ENCODE results near the gene CLIC6. TPM values are rescaled to one million over a fixed set of nuclear protein-coding genes. Genes with fewer than 3 reads are reported as not detected.

The CLIC6 gene
- 1 to 10 TPM; 3.4 to 7.0 TPM for total RNA-seq

DNA sequence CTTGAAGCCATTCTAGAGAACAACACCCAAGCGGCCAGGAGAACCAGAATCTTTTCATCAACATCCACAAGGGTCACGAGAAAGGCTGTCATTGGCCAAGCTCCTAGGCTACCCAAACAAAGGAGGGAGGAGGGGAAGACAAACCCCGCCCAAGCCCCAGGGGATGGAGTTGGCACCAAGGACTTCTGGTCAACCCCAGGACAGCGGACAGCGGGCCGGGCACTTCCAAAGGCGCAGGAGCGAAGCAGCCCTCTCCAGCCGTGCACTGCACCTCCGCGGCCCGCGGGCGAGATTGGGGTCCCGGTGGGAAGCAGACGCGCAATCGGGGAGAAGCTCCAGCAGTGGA lies at the start of gene CLIC6:
Gene CLIC6 (plus strand): TSS at position 192 of the 346 bp plus-strand sequence. CDS start 395 bp downstream, outside the sequence.
- intact Hi-C loops (cut with DNase I), result no loop called here
- TF ChIP-seq POLR2A (IDR thresholded peaks at IDR 0.05) (no peak), POLR2AphosphoS5 (IDR thresholded peaks at IDR 0.05) (no peak)
- TF ChIP-seq, protein P1, sequence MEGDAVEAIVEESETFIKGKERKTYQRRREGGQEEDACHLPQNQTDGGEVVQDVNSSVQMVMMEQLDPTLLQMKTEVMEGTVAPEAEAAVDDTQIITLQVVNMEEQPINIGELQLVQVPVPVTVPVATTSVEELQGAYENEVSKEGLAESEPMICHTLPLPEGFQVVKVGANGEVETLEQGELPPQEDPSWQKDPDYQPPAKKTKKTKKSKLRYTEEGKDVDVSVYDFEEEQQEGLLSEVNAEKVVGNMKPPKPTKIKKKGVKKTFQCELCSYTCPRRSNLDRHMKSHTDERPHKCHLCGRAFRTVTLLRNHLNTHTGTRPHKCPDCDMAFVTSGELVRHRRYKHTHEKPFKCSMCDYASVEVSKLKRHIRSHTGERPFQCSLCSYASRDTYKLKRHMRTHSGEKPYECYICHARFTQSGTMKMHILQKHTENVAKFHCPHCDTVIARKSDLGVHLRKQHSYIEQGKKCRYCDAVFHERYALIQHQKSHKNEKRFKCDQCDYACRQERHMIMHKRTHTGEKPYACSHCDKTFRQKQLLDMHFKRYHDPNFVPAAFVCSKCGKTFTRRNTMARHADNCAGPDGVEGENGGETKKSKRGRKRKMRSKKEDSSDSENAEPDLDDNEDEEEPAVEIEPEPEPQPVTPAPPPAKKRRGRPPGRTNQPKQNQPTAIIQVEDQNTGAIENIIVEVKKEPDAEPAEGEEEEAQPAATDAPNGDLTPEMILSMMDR (IDR thresholded peaks at IDR 0.05), result no peak
- H3K27ac ChIP-seq, result peak within 1 kb of the TSS; percentile 65 to 67

DNA sequence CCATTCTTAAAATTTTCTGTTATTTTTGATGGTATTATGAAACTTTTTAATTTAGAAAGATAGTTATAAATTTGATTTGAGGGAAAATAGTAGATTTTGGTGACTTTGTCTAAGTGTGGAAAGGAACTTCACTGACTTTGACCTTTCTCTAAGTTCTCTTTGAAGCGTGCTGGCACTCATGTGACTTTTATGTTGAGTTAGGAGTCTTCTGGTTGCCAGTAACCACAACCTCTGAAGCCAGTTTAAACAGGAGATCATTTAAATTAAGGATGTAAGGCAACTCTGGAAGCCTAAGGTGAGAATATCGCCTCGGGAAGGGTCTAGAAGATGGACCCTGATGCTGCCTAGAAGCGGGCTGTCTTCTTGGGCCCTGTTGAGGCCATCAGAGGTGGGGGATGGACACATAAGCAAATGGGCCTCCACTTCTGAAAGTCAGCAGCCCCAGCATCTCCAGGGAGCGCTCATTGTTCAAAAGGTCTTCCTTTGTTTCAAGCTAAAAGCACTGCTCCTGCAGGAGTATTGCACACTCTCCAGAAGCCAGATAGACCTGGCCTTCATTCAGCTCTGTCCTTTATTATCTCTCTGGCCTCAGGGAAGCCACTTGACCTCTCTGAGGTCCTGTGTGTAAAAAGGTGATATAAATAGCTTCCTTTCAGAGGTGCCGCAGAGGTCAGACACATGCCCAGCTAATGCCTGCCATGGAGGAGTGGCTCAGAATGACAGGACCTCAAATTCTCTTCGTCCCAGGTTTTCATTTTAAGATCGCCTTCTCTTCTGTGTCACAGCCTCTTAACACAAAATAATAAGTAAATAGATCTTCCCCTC lies 48.7 kb upstream of the CLIC6 start:
- TF ChIP-seq POLR2A (IDR thresholded peaks at IDR 0.05), result no peak
- H3K36me3 ChIP-seq, result no peaks in the 10 kb centered on the region
- no peaks in the 10 kb centered on the region for H3K9me3 ChIP-seq
- H3K27ac ChIP-seq, result no peak overlapping the region
- intact Hi-C loops (cut with DNase I), result loop anchor here (10.0 kb wide), 1 partner anchor 705 kb away; the partner anchor contains the start of gene ATP5PO
- WGBS, result 74% methylated on average over 8 of the region's 8 CpGs
- H3K27me3 ChIP-seq (replicated peaks; ENCODE audit: insufficient read depth), result no peaks in the 10 kb centered on the region
- H3K4me3 ChIP-seq, result no peak overlapping the region
- no peaks in the 10 kb centered on the region for H3K4me1 ChIP-seq (replicated peaks)
- DNase-seq (ENCODE audit: low spot score), result no peak

More for the DNA sequence above, at the start of gene CLIC6:
- Histone ChIP-seq H3K4me3 (peak within 1 kb of the TSS; percentile 34 to 46), H3K4me1 (replicated peaks) (no peaks in the 10 kb centered on the region), H3K27me3 (replicated peaks; ENCODE audit: insufficient read depth) (no peaks in the 10 kb centered on the region), H3K9me3 (no peaks in the 10 kb centered on the region), H3K36me3 (no peaks in the 10 kb centered on the region)
- WGBS, result 56% methylated on average over 18 of the region's 18 CpGs
- no peak for DNase-seq (ENCODE audit: low spot score)

- Histone ChIP-seq H3K27ac (no peak overlapping the region), H3K36me3 (no peaks in the 10 kb centered on the region), H3K27me3 (replicated peaks; ENCODE audit: insufficient read depth) (no peaks in the 10 kb centered on the region), H3K4me3 (no peak overlapping the region), H3K9me3 (no peaks in the 10 kb centered on the region), H3K4me1 (replicated peaks) (no peaks in the 10 kb centered on the region)
- TF ChIP-seq POLR2AphosphoS5 (IDR thresholded peaks at IDR 0.05) (no peak), POLR2A (IDR thresholded peaks at IDR 0.05) (no peak)
- TF ChIP-seq, protein P1 (IDR thresholded peaks at IDR 0.05), result no peak
- WGBS, result 91% methylated on average over 4 of the region's 4 CpGs
- DNase-seq (ENCODE audit: low spot score), result no peak
- intact Hi-C loops (cut with DNase I), result no loop called here
Measured at GRCh38 chr21:34621434-34622350, 47.1 kb upstream of the CLIC6 start.

DNA sequence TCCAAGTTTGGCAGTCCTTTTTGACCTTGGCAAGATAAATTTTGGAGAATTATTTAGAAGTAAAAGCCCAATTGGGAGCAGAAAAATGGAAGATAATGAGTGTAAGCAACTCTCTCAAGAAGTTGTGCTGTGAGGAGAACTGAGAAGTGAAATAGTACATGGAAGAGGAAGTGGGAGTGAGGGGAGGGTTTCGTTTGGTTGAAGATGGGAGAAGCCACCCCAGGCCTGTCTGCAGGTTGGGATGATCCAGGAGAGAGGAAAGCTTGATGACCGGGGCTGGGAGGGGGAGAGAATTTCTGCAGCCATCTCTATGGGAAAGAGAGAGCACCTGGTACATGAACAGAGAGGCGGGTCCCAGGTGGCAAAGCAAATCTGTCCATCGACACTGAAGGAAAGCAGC lies 45.3 kb upstream of the CLIC6 start:
- H3K27ac ChIP-seq, result no peak overlapping the region
- TF ChIP-seq POLR2A (IDR thresholded peaks at IDR 0.05), result no peak
- TF ChIP-seq, protein P1 (IDR thresholded peaks at IDR 0.05), result no peak
- TF ChIP-seq POLR2AphosphoS5 (IDR thresholded peaks at IDR 0.05), result no peak
- no peaks in the 10 kb centered on the region for H3K27me3 ChIP-seq (replicated peaks; ENCODE audit: insufficient read depth)
- H3K4me3 ChIP-seq, result no peak overlapping the region
- H3K36me3 ChIP-seq, result no peaks in the 10 kb centered on the region
- H3K9me3 ChIP-seq, result no peaks in the 10 kb centered on the region
- 85% methylated on average over 4 of the region's 4 CpGs for WGBS
- intact Hi-C loops (cut with DNase I), result no loop called here
- no peak for DNase-seq (ENCODE audit: low spot score)
- H3K4me1 ChIP-seq (replicated peaks), result no peaks in the 10 kb centered on the region

DNA sequence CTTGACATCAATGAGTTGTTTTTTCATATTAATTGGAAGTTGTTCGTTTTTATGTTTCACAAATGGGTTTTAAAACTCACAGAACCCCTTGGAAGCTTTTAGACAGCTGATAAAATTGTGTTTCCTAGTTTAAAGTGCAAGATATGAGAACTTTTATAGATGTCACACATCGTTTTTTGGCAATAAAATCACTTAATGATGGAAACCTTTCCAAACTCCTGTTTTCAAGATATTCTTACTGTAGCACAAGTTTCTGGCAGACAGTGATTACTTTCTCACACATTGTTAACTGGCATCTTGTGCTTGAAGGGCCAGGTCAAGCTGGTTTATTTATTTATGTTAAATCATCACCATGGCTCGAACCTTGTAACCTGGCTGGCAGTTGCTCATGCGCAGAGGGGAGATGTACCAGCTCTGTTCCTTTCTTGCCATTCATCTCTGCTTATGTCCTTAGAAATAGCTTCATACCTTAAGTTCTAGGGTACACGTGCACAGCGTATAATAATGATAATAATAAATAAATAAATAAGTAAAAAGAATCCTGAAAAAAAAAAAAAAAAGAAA lies 43.7 kb upstream of the CLIC6 start:
- no peak for TF ChIP-seq POLR2A (IDR thresholded peaks at IDR 0.05)
- TF ChIP-seq POLR2AphosphoS5 (IDR thresholded peaks at IDR 0.05), result no peak
- TF ChIP-seq, protein P1 (IDR thresholded peaks at IDR 0.05), result no peak
- Histone ChIP-seq H3K9me3 (no peaks in the 10 kb centered on the region), H3K27ac (no peak overlapping the region), H3K36me3 (no peaks in the 10 kb centered on the region), H3K27me3 (replicated peaks; ENCODE audit: insufficient read depth) (no peaks in the 10 kb centered on the region), H3K4me1 (replicated peaks) (no peaks in the 10 kb centered on the region), H3K4me3 (no peak overlapping the region)
- no peak for DNase-seq (ENCODE audit: low spot score)
- 31% methylated on average over 6 of the region's 6 CpGs for WGBS
- intact Hi-C loops (cut with DNase I), result no loop called here

Data from prostate gland (tissue), 2 donors.